Activated naive CD8-positive, alpha-beta T cell treated with anti-CD3 and anti-CD28 coated beads, Interleukin-2, amount 50 U/mL, for 16 hours (primary cell): ENCODE measurements around the gene PEX12.
"Not testable (repeated sequence)": the region's sequence is repeated elsewhere in the genome, so short reads cannot be mapped to it uniquely, and the experiment has no call there.

Experiments used
- DNase-seq: peaks from one replicate; pipeline ENCODE4 v3.0.0-alpha.2; 2020; ENCODE audit warnings: low read depth, low spot score

PEX12 gene

GRCh38 chr17:35537601-35538141 lies 40.7 kb downstream of the PEX12 start, which contains the start of gene SLFN12L:
TSS of gene SLFN12L (minus strand) at chr17:35537678. CDS start at chr17:35522364, 15,314 bp downstream.
- peak; percentile 4 for DNase-seq

- DNase-seq, result no peak
These were observed 41.7 kb downstream of the PEX12 start for GRCh38 chr17:35536664-35537171.

- DNase-seq, result not testable (repeated sequence)
These were observed 43.0 kb downstream of the PEX12 start for GRCh38 chr17:35535406-35535805.

- no peak for DNase-seq
These were observed 43.7 kb downstream of the PEX12 start for GRCh38 chr17:35534576-35535093.

GRCh38 chr17:35531160-35531559 lies 47.2 kb downstream of the PEX12 start:
- DNase-seq, result no peak

- no peak for DNase-seq
These were observed 48.5 kb downstream of the PEX12 start for GRCh38 chr17:35529866-35530265.

GRCh38 chr17:35529326-35529725 lies 49.0 kb downstream of the PEX12 start:
- DNase-seq, result not testable (repeated sequence)
